NK-92 (cell line): Measurements from ENCODE around the gene TERT.
"Not testable (repeated sequence)": the region's sequence is repeated elsewhere in the genome, so short reads cannot be mapped to it uniquely, and the experiment has no call there.

ENCODE experiments used
- DNase-seq: peaks from one replicate; lab custom pipeline; 2025; ENCODE audit not compliant: unreplicated experiment; lab: John Stamatoyannopoulos, UW

Gene TERT

DNA sequence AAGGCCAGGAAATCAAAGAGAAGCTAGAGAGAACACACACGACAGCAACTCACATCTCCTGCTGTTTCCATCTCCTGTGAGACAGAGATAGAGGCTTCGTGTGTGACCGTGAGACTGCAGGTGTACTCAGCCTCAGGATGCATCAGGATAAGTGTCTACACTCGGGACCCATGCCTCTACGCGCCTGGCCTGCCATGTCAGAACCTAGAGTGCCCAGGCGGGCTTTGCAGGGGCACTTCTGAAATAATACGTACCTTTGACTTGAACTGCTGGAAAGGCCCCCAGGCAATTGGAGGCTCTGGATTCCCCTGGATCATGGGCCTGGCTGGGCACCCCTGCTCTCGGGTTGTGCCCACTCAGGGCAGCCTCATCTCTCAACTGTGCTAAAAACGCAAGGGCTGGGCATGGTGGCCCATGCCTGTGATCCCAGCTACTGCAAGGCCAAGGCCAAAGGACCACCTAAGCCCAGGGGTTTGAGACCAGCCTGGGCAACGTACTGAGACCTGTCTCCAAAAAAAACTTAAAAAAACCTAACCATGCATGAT lies 37.1 kb upstream of the TERT start:
- no peak for DNase-seq

DNA sequence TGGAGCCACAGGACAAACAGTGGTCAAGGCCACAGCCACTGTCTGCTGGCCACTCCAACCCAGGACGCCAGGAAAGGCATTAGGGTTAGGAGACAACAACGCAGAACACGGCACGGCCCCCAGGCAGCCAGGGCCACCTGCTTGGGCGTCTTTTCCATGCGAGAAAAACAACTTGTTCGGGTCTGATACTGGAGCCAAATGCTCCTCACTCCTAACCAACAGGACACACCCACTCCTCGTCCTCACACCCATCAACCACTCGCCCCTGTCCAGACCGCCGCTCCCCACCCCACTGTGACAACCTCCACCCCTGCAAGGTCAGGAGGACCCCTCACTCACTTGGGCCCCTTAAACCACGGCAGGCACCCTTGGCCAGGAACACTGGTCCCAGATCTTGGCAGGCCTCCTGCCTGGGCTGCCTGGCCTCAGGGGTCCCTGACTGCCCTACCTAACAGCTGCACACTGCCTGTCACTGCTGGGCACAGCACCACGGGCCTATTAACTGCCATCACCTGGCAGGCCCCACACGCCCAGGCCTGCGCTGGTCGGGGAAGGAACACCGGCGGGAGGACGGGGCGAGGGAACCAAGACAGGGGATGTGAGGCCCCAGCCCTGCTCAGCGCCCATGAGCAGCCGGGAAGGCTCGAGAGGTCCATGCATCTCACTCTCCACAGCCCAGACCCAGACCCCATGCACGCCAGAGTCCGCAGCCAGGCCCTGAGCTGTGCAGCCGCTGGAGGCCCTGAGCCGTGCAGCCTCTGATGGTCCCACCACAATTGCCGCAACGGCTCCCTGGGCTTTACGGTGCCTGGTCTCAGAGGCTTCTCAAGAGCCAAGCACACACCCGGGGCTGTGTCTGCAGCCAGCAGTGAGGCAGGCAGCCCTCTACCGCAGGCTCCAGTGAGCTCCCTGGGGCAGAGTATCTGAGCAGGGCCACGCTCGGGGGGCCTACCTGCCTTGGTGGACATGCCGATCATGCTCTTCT lies 36.3 kb upstream of the TERT start:
- DNase-seq, result no peak

DNA sequence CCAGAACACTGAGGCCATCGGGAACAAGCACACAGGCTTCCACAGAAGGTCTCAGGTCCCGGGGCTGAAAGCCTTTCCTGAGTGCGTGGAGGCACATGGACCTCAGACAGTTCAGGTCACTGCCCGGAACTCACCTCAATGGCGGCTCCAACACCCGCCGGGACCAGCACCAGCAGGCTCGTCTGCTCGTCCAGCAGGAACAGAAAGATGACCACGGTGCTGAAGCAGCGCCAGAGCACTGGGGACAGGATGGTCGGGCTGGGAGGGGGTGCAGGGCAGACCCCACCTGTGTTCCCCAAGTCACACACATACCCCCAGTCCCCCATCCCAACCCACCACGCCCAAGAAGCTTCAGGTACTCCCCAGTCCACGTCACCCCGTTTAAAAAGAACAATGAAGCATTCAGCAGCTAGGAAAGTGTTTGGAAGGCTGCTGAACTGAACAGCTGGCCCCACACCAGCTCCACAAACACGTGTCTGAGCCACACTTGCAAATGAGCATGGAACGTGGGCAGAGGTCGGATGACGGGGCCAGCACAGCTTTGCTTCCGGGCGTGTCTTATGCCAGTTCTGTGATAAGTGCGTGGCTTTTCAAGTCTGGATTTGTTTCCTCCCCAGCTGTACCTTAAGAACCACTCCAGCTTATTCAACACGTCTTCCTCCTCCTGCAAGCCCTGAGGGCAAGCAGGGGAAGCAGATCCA lies 35.4 kb upstream of the TERT start:
- DNase-seq, result no peak

DNA sequence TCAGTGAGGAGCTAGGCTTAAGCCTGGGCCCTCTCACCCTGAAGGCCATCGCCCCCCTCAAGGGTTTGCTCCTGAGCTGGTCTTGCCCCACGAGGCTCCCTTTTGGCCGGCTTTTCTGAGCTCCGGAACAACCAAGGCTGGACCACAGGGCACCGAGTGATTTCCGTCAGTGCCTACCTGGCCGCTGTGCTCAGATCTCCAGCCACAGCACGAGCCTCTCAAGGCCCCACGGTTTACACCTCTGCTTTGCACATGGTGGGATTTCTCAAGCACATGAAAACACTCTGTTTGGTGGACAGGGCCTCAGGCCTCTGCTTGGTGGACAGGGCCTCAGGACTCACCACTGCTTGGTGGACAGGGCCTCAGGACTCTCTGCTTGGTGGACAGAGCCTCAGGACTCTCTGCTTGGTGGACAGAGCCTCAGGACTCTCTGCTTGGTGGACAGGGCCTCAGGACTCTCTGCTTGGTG lies 34.3 kb upstream of the TERT start:
- no peak for DNase-seq

DNA sequence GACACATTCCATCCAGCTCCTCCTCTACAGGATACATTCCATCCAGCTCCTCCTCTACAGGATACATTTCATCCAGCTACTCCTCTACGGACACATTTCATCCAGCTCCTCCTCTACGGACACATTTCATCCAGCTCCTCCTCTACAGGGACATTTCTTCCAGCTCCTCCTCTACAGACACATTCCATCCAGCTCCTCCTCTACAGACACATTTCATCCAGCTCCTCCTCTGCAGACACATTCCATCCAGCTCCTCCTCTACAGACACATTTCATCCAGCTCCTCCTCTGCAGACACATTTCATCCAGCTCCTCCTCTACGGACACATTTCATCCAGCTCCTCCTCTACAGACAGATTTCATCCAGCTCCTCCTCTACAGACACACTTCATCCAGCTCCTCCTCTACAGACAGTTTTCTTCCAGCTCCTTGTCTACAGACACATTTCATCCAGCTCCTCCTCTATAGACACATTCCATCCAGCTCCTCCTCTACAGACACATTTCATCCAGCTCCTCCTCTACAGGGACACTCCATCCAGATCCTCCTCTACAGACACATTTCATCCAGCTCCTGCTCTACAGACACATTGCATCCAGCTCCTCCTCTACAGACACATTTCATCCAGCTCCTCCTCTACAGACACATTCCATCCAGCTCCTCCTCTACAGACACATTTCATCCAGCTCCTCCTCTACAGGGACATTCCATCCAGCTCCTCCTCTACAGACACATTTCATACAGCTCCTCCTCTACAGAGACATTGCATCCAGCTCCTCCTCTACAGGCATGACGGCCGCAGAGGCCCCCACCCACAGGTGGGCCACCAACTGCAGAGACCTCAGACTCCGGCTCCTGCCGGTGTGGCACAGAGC lies 33.6 kb upstream of the TERT start:
- DNase-seq, result not testable (repeated sequence)

- DNase-seq, result not testable (repeated sequence)
These were observed 32.3 kb upstream of the TERT start for GRCh38 chr5:1326901-1327756.

DNA sequence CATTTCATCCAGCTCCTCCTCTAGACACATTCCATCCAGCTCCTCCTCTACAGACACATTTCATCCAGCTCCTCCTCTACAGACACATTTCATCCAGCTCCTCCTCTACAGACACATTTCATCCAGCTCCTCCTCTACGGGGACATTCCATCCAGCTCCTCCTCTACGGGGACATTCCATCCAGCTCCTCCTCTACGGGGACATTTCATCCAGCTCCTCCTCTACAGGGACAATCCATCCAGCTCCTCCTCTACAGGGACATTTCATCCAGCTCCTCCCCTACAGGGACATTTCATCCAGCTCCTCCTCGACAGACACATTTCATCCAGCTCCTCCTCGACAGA lies 31.6 kb upstream of the TERT start:
- not testable (repeated sequence) for DNase-seq

- DNase-seq, result no peak
These were observed 31.1 kb upstream of the TERT start for GRCh38 chr5:1325870-1326531.

GRCh38 chr5:1325191-1325741 lies 30.4 kb upstream of the TERT start:
- no peak for DNase-seq

- no peak for DNase-seq
These were observed 29.9 kb upstream of the TERT start for GRCh38 chr5:1324719-1325190.

GRCh38 chr5:1324301-1324700 lies 29.4 kb upstream of the TERT start:
- DNase-seq, result no peak

- DNase-seq, result no peak
These were observed 28.9 kb upstream of the TERT start for GRCh38 chr5:1323803-1324173.

DNA sequence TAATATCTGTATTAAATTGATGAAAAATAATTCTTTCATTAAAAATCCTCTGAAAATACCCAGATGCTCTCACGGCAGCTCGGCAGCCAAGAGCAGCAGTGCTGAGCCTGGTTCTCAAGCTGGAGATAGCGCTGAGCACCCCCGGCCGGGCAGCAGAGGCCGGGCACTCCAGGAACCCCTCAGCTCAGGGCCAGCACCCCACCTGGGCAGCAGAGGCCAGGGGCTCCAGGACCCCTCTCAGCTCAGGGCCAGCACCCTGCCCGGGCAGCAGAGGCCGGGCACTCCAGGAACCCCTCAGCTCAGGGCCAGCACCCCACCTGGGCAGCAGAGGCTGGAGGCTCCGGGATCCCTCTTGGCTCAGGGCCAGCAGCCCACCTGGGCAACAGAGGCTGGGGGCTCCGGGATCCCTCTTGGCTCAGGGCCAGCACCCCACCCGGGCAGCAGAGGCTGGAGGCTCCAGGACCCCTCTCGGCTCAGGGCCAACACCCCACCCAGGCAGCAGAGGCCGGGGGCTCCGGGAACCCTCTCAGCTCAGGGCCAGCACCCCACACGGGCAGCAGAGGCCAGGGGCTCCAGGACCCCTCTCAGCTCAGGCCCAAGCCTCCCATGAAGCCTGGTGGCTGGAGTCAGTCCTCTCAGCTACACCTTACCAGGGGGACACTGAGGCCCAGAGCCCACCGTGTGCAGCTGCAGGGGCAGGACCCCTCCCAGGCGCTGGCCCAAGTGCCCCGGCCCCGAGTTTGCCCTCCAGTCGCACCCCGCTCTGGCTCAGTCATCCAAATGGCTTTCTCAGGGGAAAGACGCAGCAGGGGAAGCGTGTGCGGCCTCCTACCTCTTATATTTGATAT lies 28.3 kb upstream of the TERT start:
- no peak for DNase-seq

- no peak for DNase-seq
These were observed 27.4 kb upstream of the TERT start for GRCh38 chr5:1322036-1322900.

DNA sequence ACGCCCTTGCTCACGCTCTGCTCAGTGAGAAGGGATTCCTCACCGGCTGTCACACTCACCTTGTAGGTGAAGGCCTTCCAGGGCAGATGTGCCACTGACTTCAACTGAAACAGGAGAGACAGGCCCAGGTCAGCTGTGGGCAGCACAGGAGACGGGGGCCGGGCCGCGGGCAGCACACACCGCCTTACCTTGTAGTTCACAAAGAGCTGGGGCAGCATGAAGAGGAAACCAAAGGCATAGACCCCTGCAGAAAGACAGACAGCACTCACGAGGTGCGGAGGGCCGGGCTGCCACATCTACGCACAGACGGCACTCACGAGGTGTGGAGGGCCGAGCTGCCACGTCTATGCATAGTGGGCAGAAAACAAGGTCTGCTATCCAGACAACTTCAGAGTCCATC lies 26.7 kb upstream of the TERT start:
- no peak for DNase-seq

- no peak for DNase-seq
These were observed 25.8 kb upstream of the TERT start for GRCh38 chr5:1320436-1321344.
